Endodermal cell (in vitro differentiated cells): Measurements from ENCODE around the gene FAT2. TPM values are rescaled to one million over a fixed set of nuclear protein-coding genes. Genes with fewer than 3 reads are reported as not detected.

Experiments used
- DNase-seq: peaks from one replicate; pipeline ENCODE4 v3.0.0-alpha.2; 2017
- H3K27ac ChIP-seq: 2 replicates; pipeline ENCODE4 v1.5.1; 2013; ENCODE audit warnings: mild to moderate bottlenecking, low read depth, low read length, moderate library complexity
- H3K27me3 ChIP-seq: 2 replicates; pipeline ENCODE4 v1.6.1; 2013; ENCODE audit warnings: mild to moderate bottlenecking, low read length, moderate library complexity; ENCODE audit not compliant: insufficient read depth, control insufficient read depth, poor library complexity, severe bottlenecking
- H3K36me3 ChIP-seq: 2 replicates; pipeline ENCODE4 v1.7.0; 2013; ENCODE audit warnings: mild to moderate bottlenecking, low read length, moderate library complexity; ENCODE audit not compliant: control insufficient read depth, insufficient read depth
- H3K4me1 ChIP-seq: one replicate; pipeline ENCODE4 v1.7.0; 2013; ENCODE audit warnings: low read length; ENCODE audit not compliant: control insufficient read depth, insufficient read depth
- H3K4me3 ChIP-seq: 2 replicates; pipeline ENCODE4 v1.5.1; 2013; ENCODE audit warnings: mild to moderate bottlenecking, low read length, moderate library complexity
- H3K9ac ChIP-seq: 2 replicates; pipeline ENCODE4 v1.6.1; 2013; ENCODE audit warnings: mild to moderate bottlenecking, low read length, moderate library complexity; ENCODE audit not compliant: poor library complexity, severe bottlenecking; ENCODE audit errors: extremely low read depth
- H3K9me3 ChIP-seq: 2 replicates; pipeline ENCODE4 v1.6.1; 2013; ENCODE audit warnings: mild to moderate bottlenecking, low read length, moderate library complexity; ENCODE audit not compliant: control insufficient read depth
- H3K27ac Mint-ChIP-seq: 2 replicates; pipeline ENCODE4 v1.8.0; 2020; ENCODE audit warnings: mixed read lengths
- H3K27me3 Mint-ChIP-seq: 2 replicates; pipeline ENCODE4 v1.8.0; 2021; ENCODE audit warnings: mild to moderate bottlenecking, mixed read lengths; ENCODE audit not compliant: insufficient read depth
- H3K36me3 Mint-ChIP-seq: 2 replicates; pipeline ENCODE4 v1.8.0; 2020; ENCODE audit warnings: low read depth, mixed read lengths
- H3K4me1 Mint-ChIP-seq: 2 replicates; pipeline ENCODE4 v1.8.0; 2020; ENCODE audit warnings: mixed read lengths
- H3K4me3 Mint-ChIP-seq: 2 replicates; pipeline ENCODE4 v1.8.0; 2020; ENCODE audit warnings: mild to moderate bottlenecking, moderate library complexity, mixed read lengths
- H3K9me3 Mint-ChIP-seq: 2 replicates; pipeline ENCODE4 v1.8.0; 2020; ENCODE audit warnings: mild to moderate bottlenecking, mixed read lengths
- CTCF ChIP-seq: fragments of 200-600 bp; sonication (generic); conservative IDR thresholded peaks from 2 replicates; pipeline ENCODE4 v1.5.0; 2021; ENCODE audit warnings: antibody characterized with exemption, mild to moderate bottlenecking
- WGBS, 2 experiments: methylation state at CpG; one replicate each; pipeline versions ENCODE4 v1.1.5 to v1.1.7; 2013; ENCODE audit warnings: missing lambda C conversion rate in 2 of 2, mixed read lengths in 1 of 2; ENCODE audit not compliant: insufficient coverage in 1 of 2, insufficient read length in 1 of 2; 5-methylcytosine and 5-hydroxymethylcytosine counted together
- total RNA-seq, 2 donors: library from RNA; stranded (reverse); fragmentation: NEBNext Ultra II Directional in 1 of 2; extraction: Animal tissue kit (Norgen Biotek cat#: 25700) in 1 of 2; gene quantifications; 2 replicates in 1 of 2; 3 replicates in 1 of 2; pipeline ENCODE4 v1.2.1, GENCODE V29; 2021

The FAT2 gene
- total RNA-seq, 2 donors from 2014 or later = 0.18 TPM; not detected in 1

- H3K4me3 ChIP-seq = no peak overlapping the region
- Mint-ChIP-seq H3K36me3 (no peaks in the 10 kb centered on the region), H3K9me3 (no peaks in the 10 kb centered on the region), H3K4me3 (no peak overlapping the region), H3K4me1 (no peaks in the 10 kb centered on the region), H3K27me3 (peaks cover 4% of the 10 kb centered on the region), H3K27ac (no peak overlapping the region)
- H3K36me3 ChIP-seq = no peaks in the 10 kb centered on the region
- no peak overlapping the region for H3K9ac ChIP-seq
- no peak for DNase-seq
- no peak overlapping the region for H3K27ac ChIP-seq
- H3K9me3 ChIP-seq = no peaks in the 10 kb centered on the region
- 91 to 96% methylated on average over 4 to 7 of the region's 7 CpGs for WGBS, 2 experiments
- TF ChIP-seq CTCF = no peak
- no peaks in the 10 kb centered on the region for H3K4me1 ChIP-seq
- no peaks in the 10 kb centered on the region for H3K27me3 ChIP-seq
Measured at GRCh38 chr5:151628112-151628823, 37.1 kb upstream of the FAT2 start.

GRCh38 chr5:151627650-151628049, 36.5 kb upstream of the FAT2 start:
- Mint-ChIP-seq H3K9me3 (no peaks in the 10 kb centered on the region), H3K36me3 (no peaks in the 10 kb centered on the region), H3K27me3 (peaks cover 4% of the 10 kb centered on the region), H3K4me3 (no peak overlapping the region), H3K4me1 (no peaks in the 10 kb centered on the region), H3K27ac (no peak overlapping the region)
- no peak overlapping the region for H3K4me3 ChIP-seq
- H3K27me3 ChIP-seq = no peaks in the 10 kb centered on the region
- TF ChIP-seq CTCF = no peak
- 89 to 91% methylated on average over 5 to 6 of the region's 6 CpGs for WGBS, 2 experiments
- no peak overlapping the region for H3K27ac ChIP-seq
- DNase-seq = no peak
- H3K4me1 ChIP-seq = no peaks in the 10 kb centered on the region
- H3K36me3 ChIP-seq = no peaks in the 10 kb centered on the region
- no peak overlapping the region for H3K9ac ChIP-seq
- no peaks in the 10 kb centered on the region for H3K9me3 ChIP-seq

GRCh38 chr5:151625285-151625684, 34.2 kb upstream of the FAT2 start:
- H3K36me3 Mint-ChIP-seq = no peaks in the 10 kb centered on the region

More at GRCh38 chr5:151625285-151625684, 34.2 kb upstream of the FAT2 start:
- Mint-ChIP-seq H3K27ac (no peak overlapping the region), H3K4me1 (peaks cover 5% of the 10 kb centered on the region), H3K9me3 (no peaks in the 10 kb centered on the region), H3K27me3 (no peaks in the 10 kb centered on the region), H3K4me3 (no peak overlapping the region)
- H3K4me1 ChIP-seq = no peaks in the 10 kb centered on the region
- H3K9ac ChIP-seq = no peak overlapping the region
- no peak for TF ChIP-seq CTCF
- no peaks in the 10 kb centered on the region for H3K27me3 ChIP-seq
- no peaks in the 10 kb centered on the region for H3K36me3 ChIP-seq
- no peak overlapping the region for H3K27ac ChIP-seq
- DNase-seq = no peak
- WGBS, 2 experiments = 87 to 94% methylated on average over 7 to 9 of the region's 9 CpGs
- no peak overlapping the region for H3K4me3 ChIP-seq
- no peaks in the 10 kb centered on the region for H3K9me3 ChIP-seq
